BE2C (cell line): ENCODE measurements around the gene VAPA.

Experiments used
- DNase-seq: peaks from one replicate; pipeline ENCODE4 v3.0.0-alpha.2; 2020
- H3K27me3 ChIP-seq: fragments of 250-450 bp; sonication (Bioruptor Pico); 2 replicates; pipeline ENCODE4 v1.5.1; 2020; ENCODE audit warnings: mild to moderate bottlenecking
- H3K36me3 ChIP-seq: fragments of 250-450 bp; sonication (Bioruptor Pico); 2 replicates; pipeline ENCODE4 v1.5.1; 2020; ENCODE audit warnings: mild to moderate bottlenecking
- H3K4me1 ChIP-seq: fragments of 250-450 bp; sonication (Bioruptor Pico); 2 replicates; pipeline ENCODE4 v1.5.1; 2020
- H3K4me3 ChIP-seq: 2 replicates; pipeline ENCODE4 v1.5.1; 2011; ENCODE audit warnings: low read depth, low read length
- H3K9me3 ChIP-seq: fragments of 250-450 bp; sonication (Bioruptor Pico); 2 replicates; pipeline ENCODE4 v1.5.1; 2020
- TF ChIP-seq, protein P1 (sequence below): IDR thresholded peaks from 2 replicates; pipeline ENCODE4 v1.5.1; 2012; ENCODE audit warnings: mild to moderate bottlenecking, low read depth, low read length

Gene VAPA

DNA sequence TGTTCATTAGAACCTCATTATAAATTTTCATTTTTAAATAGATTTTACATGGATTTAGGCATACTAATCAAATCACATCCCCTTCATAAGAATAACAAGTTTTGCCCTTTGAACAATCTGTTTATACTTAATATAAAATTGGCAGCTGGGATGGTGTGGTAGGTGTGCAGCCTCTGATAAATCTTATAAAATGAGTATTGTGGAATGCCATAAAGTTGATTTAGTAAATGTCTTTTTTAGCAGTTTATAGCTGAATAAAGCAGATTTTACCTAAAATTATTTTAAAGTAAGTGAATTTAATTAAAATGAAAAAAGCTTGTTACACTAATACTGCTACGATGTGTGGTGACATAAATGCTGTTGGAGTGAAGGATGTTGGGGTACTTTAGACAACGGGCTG is 35.5 kb downstream of the VAPA start:
- no peaks in the 10 kb centered on the region for H3K9me3 ChIP-seq

DNA sequence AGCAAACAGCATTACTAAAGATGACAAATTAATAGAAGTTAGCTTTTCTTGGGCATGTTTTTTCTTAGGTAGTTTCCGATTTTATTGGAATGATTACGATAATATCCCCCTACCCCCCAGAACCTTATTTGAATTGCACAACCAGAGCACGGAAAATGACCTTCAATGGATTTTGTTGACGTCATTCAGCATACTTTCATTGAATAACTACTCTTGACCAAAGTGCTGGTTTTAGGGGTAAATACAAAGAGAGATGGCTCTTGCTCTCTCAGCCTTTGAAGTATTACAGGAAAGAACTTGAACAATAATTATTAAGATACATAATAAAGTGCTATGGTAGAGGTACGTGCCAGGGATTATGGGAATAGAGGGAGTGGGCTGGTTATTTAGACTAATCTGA is 36.0 kb downstream of the VAPA start:
- Histone ChIP-seq H3K4me3 (no peak overlapping the region), H3K9me3 (no peaks in the 10 kb centered on the region), H3K36me3 (peaks cover 3% of the 10 kb centered on the region; the same call in 1 of the 2 replicates), H3K4me1 (no peaks in the 10 kb centered on the region), H3K27me3 (no peaks in the 10 kb centered on the region)
- TF ChIP-seq, protein P1, sequence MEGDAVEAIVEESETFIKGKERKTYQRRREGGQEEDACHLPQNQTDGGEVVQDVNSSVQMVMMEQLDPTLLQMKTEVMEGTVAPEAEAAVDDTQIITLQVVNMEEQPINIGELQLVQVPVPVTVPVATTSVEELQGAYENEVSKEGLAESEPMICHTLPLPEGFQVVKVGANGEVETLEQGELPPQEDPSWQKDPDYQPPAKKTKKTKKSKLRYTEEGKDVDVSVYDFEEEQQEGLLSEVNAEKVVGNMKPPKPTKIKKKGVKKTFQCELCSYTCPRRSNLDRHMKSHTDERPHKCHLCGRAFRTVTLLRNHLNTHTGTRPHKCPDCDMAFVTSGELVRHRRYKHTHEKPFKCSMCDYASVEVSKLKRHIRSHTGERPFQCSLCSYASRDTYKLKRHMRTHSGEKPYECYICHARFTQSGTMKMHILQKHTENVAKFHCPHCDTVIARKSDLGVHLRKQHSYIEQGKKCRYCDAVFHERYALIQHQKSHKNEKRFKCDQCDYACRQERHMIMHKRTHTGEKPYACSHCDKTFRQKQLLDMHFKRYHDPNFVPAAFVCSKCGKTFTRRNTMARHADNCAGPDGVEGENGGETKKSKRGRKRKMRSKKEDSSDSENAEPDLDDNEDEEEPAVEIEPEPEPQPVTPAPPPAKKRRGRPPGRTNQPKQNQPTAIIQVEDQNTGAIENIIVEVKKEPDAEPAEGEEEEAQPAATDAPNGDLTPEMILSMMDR = no peak
- no peak for DNase-seq

More for the DNA sequence above, 35.5 kb downstream of the VAPA start:
- TF ChIP-seq, protein P1 = no peak
- Histone ChIP-seq H3K36me3 (peaks cover 3% of the 10 kb centered on the region; the same call in 1 of the 2 replicates), H3K4me3 (no peak overlapping the region), H3K27me3 (no peaks in the 10 kb centered on the region), H3K4me1 (no peaks in the 10 kb centered on the region)
- no peak for DNase-seq

DNA sequence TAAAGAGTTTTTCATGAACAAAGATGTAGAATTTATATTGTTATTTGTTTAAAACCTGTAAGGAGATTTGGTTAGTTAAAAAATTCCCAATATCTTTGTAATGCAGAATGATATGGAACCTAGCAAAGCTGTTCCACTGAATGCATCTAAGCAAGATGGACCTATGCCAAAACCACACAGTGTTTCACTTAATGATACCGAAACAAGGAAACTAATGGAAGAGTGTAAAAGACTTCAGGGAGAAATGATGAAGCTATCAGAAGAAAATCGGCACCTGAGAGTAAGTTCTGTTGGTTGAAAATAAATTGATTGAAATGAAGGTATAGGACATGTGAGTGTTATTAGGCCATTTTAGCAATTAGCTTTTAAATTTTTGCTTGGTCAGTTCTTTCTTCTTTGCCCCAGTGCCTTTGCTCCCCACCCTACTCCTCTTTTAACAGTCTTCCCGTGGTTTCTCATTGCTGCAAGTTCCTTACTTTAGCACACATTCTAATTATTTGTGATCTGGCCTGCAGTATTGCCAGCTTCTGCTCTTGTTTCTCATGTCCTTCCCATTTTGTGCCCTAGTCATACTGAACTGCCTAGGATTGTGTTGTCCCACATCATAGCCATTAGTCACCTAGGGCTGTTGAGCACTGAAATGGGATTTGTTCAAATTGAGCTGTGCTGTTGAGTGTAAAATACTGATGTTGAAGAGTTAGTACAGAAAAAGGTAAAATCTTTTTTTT is 36.6 kb downstream of the VAPA start:
- Histone ChIP-seq H3K36me3 (peaks cover 3% of the 10 kb centered on the region; the same call in 1 of the 2 replicates), H3K4me3 (no peak overlapping the region), H3K27me3 (no peaks in the 10 kb centered on the region), H3K9me3 (no peaks in the 10 kb centered on the region), H3K4me1 (no peaks in the 10 kb centered on the region)
- DNase-seq = no peak
- TF ChIP-seq, protein P1 = no peak

DNA sequence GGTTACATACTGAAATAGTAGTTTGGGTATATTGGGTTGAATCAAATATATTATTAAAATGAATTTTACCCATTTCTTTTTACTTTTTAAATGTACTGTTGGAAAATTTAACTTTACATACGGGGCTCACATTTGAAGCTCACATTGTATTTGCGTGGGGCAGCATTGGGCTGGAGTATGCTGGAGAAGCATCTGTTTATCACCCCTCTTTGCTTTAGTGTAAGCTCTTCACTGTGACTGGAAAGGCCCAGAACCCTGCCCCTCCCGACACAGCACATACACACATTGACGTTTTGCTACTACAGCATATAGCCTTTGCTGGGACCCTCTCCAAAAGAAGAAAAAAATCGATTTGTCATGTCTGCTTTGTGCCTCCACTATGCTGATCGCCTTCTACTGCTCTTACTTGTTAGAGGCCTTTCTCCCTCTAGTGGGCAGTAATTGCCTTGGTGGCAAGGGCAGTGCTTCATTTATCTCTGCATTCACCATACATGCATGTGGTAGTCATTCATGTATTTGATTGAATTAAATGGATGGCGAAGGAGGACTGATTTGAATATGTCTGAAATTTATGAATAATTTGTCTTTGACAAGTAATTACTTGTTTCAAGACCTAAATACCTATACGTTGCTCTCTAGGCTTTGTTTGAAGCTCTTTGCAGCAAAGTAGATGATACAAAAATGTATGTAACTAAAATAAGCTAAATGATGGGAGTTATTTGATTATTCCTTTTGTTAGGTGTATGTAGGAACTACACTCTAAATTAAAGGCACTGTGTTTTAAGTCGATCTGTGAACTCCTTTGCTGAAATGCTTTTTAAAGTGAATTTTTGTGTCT is 37.4 kb downstream of the VAPA start:
- peaks cover 3% of the 10 kb centered on the region; the same call in 1 of the 2 replicates for H3K36me3 ChIP-seq
- no peaks in the 10 kb centered on the region for H3K9me3 ChIP-seq
- DNase-seq = peak; percentile 42
- TF ChIP-seq, protein P1 = peak; percentile 72
- no peaks in the 10 kb centered on the region for H3K4me1 ChIP-seq
- no peaks in the 10 kb centered on the region for H3K27me3 ChIP-seq
- no peak overlapping the region for H3K4me3 ChIP-seq

DNA sequence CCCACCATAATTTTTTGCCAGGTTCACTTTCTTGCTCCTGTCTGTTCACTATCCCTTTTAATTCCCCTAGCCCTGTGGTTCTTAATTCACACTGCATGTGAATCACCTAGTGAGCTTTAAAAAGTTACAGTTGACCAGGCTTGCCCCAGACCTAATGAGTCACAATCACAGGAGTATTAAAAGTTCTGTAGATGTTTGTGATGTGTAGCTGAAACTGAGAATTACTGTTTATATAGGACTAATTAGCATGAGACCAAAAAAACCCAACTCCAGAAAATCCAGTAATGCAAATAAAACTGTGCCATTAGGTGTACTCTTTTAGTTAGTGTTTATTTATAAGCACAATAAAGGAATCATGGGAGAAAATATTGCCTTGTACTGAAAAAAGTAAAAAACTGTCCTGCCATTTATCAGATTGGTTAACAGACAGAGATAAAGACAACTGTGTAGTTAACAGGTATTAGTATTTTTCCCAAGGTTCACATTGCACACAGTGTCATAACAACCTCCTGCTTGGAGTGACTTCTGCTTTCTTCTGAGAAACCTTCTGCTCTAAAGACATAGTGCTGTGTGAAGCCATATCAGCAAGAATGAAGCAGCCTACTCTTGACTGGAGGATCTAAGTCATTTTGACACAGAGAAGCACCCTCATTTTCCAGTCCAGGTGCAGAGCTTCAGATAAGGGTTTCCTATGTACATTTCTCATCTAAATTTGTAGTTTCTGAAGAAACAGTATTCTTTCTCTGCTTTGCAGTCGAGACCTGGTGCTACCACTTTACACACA is 39.0 kb downstream of the VAPA start:
- Histone ChIP-seq H3K27me3 (no peaks in the 10 kb centered on the region), H3K4me1 (no peaks in the 10 kb centered on the region), H3K9me3 (no peaks in the 10 kb centered on the region), H3K36me3 (peaks cover 3% of the 10 kb centered on the region; the same call in 1 of the 2 replicates), H3K4me3 (no peak overlapping the region)
- TF ChIP-seq, protein P1 = no peak
- no peak for DNase-seq
